GM03348 (cell line): ENCODE data around the gene RBAK.
"Not testable (repeated sequence)": the region's sequence is repeated elsewhere in the genome, so short reads cannot be mapped to it uniquely, and the experiment has no call there.

ENCODE experiments used
- DNase-seq: peaks from one replicate; pipeline ENCODE4 v3.0.0; 2012; ENCODE audit warnings: low spot score

The RBAK gene

DNA sequence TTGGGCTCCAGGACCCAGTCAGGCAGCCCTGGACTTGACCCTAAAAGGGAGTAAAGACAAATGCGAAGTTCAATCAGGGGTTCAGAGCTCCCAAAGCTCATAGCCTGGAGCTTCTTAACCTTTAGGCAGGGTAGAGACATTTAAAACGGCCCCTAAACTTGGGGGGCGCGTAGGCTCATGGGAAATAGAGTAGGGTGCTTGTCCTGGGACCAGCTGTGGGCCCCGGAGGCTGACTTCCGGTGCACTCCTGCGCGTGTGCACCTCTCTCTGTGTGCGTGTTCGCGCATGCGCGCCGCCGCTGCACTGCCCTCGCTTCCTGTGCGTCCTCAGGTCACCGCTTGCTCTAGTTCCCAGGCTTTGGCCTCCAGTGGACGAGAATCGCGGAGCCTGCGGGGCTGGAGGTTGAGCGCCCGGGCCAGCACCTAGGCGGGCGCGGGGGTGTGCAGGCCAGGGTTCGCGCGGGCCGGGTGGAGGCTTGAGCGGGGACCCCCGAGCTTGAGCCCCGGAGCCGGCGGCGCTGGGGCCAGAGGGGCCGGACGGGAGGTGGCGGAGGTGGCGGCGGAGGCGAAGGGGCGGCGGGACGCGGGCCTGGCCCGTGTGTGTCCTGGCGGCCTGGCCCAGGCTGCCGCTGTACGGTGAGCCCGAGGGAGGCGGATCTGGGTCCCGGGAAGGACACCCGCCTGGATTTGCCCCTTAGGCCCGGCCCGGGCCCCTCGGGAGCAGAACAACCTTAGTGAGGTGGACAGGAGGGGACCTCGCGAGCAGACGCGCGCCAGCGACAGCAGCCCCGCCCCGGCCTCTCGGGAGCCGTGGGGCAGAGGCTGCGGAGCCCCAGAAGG, at the start of gene RBAK:
Gene RBAK, plus strand, starts transcription at position 303 of the 839 bp plus-strand sequence. CDS start 2,217 bp downstream, outside the sequence.
- DNase-seq, result peak; percentile 96

DNA sequence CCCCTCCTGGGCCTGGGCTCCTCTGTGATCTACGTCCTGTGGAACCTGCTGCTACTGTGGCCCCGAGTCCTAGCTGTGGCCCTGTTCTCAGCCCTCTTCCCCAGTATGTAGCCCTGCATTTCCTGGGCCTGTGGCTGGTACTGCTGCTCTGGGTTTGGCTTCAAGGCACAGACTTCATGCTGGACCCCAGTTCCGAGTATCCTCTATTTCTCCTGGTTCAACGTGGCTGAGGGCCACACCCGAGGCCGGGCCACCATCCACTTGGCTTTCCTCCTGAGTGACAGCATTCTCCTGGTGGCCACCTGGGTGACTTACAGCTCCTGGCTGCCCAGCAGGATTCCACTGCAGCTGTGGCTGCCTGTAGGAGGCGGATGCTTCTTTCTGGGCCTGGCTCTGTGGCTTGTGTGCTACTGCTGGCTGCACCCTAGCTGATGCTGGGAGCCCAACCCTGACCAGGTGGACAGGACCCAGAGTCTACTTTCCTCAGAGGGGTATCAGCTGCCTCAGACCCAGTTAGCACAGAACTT, 48.9 kb upstream of the RBAK start:
- DNase-seq, result no peak

DNA sequence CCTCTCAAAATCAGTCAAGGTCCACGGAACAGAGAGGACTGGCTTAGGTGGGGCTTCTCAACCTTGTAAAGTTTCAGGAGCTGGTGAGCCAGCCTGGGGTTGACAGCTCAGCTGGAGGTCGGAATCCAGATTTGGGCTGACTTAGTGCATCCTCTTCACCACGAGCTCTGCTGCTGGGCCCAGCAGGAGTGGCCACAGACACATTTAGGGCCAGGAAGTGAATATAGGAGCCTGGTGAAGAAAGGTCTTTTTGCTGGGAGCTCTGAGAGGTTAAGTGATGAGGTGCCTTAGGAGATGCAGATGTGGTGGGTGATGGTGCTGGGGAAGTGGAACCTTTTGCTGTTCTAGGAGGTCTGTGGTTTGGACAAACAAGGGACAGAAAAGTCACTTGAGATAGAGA, 47.4 kb upstream of the RBAK start:
- no peak for DNase-seq

- DNase-seq, result no peak
Observed at GRCh38 chr7:4998910-4999309, 46.8 kb upstream of the RBAK start.

GRCh38 chr7:4999369-4999950, 46.2 kb upstream of the RBAK start:
- no peak for DNase-seq

DNA sequence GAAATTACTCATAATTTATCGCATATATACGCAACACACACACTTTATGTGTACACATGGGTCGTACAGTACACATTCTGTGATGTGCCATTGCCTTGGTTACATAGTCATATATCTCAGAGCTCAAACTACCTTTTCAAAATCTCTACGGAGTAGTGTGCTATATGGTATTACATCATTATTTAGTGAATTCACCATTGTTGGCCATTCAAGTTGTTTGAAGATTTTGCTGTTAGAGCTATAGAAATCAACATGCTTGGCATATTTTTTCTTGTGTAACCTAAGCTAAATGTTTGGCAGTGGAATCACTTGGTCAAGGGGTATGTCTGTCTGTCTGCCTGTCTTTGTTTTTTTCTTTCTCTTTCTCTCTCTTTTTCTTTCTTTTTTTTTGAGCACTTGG, 44.7 kb upstream of the RBAK start:
- no peak for DNase-seq

DNA sequence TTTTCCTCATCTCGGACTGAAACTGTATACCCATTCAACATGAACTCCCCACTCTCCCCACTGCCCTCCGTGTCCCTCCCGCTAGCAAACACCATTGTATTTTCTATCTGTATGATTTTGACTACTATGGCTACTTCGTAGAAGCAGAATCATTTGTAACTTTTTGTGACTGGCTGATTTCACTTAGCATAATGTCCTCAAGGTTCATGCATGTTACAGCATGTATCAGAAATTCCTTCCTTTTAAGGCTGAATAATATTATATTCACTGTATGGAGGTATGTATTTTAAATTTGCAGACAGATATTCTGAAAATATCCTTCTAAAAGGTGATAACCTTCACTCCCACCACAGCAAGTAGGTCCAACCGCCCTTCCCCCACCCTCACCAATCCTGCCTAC, 43.7 kb upstream of the RBAK start:
- DNase-seq, result no peak

- no peak for DNase-seq
Observed at GRCh38 chr7:5005066-5005465, 40.6 kb upstream of the RBAK start.

DNA sequence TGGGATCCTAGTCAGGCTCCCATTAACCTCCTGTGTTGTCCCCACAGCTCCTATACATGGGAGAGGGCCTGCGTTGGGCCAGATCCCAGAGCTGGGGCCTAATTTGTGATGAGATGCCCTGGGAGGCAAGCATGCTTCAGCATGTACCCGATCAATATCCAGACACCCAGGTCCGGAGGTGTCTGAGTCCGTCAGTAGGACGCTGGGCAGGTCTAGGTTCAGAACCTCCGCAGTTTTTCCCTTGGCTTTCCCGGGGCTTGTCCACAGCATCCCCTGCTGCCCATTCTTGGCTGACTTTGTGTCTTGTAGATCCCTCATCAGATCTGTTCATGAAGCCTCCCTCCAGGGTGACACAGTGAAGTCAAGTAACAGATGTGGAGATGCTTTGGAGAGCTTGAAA, 32.7 kb upstream of the RBAK start:
- no peak for DNase-seq

DNA sequence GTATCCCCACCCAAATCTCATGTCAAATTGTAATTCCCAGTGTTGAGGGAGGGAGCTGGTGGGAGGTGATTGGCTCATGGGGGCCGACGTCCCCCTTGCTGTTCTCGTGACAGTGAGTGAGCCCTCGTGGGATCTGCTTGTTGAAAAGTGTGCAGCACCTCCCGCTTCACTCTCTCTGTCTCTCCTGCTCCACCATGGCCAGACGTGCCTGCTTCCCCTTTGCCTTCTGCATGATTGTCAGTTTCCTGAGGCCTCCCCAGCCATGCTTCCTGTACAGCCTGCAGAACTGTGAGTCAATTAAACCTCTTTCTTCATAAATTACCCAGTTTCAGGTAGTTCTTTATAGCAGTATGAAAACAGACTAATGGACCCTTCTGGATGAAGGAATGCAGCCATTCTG, 29.7 kb upstream of the RBAK start:
- not testable (repeated sequence) for DNase-seq

GRCh38 chr7:5017626-5018025, 28.0 kb upstream of the RBAK start:
- DNase-seq, result not testable (repeated sequence)

GRCh38 chr7:5020098-5020497, 25.6 kb upstream of the RBAK start:
- DNase-seq, result no peak

- not testable (repeated sequence) for DNase-seq
Observed at GRCh38 chr7:5020976-5021550, 24.6 kb upstream of the RBAK start.

DNA sequence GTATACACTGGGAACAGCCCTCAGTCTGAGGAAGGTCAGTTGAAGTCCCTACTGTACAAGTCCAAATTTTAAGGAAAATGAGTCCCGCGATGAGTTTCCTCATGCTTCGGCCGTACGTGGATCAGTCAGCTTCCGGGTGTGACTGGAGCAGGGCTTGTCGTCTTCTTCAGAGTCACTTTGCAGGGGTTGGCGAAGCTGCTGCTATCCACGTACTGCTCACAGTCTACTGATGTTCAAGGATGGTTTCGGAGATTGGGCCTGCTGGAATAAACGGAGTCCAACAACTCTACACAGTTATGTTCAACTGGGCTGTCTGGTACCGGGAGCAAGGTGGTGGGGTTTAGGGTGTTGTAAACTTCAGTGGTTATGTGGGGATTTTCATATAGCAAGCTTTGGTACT, 22.0 kb upstream of the RBAK start:
- not testable (repeated sequence) for DNase-seq

DNA sequence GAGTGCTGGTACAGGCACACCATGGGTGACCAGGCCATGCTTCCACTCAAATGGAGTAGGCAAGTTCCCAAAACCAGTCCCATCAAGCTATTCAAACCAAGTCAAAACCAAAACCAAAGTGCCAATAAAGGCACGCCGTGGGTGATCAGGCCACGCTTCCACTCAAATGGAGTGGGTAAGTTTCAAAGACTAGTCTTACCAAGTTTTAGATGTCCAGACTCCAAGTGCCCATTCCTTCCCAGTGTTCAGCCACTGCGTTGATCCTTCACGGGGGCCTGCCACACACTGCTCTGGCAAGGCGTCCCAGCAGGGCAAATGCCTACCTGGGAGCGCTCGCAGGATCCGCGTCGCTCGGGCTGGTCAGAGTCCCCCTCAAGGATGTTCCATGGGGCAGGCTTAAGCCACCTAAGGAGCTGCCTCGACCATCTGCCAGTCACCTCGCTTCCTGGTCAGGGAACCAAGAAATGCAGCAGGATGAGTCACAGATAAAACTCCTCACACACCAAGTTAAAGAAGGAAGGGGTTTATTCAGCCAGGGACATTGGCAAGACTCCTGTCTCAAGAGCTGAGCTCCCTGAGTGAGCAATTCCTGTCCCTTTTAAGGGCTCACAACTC, 17.8 kb upstream of the RBAK start:
- DNase-seq, result not testable (repeated sequence)

DNA sequence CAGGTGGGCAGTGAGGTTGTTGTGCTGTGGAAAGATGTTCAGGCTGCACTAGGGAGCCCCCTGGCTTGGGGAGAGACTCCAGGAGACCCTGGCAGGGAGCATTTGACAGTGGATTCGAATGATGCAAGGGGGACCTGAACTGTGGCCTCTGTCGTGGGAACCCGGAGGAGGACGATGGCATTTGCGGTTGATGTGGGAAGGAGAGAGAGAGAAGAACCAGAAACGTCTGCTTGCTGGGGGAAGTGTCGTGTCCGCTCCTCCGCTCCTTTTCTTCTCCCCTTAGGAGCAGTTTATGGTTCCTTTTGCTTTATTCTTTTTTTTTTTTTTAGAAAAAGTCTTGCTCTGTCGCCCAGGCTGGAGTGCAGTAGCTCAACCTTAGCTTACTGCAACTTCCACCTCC, 12.5 kb upstream of the RBAK start:
- not testable (repeated sequence) for DNase-seq

DNA sequence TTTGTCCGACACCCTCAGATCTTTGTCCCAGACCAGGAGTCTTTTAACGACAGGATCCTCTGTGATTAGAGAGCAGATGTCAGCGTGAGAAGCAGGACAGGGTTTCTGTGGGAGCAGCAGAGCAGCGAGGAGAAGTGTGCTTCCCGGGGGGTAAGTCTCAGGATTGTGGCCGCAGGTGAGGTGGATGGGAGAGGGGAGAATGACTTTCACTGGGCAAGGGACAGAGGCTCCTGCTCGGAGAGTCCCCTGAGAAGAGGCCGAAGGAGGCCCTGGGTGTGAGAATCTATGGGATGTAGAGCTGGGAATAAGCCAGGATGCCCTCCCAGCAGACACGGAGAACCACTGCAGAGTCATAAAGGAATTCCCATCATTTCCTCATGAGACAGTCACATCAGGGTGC, 10.4 kb upstream of the RBAK start:
- no peak for DNase-seq

- no peak for DNase-seq
Observed at GRCh38 chr7:5036446-5036845, 9.2 kb upstream of the RBAK start.

DNA sequence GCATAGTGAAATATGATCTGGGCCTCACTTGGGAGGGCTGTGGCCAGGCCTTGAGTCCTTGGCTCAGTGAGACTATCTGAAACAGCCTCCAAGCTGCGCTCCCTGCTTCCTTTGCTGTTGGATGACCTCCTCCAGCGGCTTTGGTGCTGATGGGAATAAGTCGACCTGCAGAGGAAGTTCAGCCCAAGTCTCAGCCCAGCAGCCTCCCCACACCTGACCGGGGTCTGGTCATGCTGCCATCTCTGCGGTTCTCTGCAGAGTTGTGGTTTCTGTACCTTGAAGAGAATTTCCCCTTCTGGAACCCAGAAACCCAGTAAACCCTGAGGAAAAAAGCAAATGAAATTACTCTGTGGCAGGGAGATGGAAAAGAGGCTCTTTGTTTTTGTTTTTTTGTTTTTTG, 4.6 kb upstream of the RBAK start:
- no peak for DNase-seq

- no peak for DNase-seq
Observed at GRCh38 chr7:5043661-5044060, 2.0 kb upstream of the RBAK start.

GRCh38 chr7:5046397-5046732, 705 bp downstream of the RBAK start:
- not testable (repeated sequence) for DNase-seq

DNA sequence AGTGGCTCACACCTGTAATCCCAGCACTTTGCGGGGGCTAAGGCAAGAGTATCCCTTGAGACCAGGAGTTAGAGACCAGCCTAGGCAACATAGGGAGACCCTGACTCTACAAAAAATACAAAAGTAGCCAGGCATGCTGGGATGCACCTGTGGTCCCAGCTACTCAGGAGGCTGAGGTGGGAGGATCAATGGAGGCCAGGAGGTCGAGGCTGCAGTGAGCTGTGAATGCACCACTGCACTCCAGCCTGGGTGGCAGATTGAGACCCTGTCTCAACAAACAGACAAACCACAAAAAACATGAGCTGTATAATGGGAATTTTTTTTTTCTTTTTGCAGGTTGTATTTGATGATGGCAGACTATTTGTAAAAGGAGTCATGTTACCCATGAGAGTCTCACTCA, 1.5 kb downstream of the RBAK start:
- not testable (repeated sequence) for DNase-seq

DNA sequence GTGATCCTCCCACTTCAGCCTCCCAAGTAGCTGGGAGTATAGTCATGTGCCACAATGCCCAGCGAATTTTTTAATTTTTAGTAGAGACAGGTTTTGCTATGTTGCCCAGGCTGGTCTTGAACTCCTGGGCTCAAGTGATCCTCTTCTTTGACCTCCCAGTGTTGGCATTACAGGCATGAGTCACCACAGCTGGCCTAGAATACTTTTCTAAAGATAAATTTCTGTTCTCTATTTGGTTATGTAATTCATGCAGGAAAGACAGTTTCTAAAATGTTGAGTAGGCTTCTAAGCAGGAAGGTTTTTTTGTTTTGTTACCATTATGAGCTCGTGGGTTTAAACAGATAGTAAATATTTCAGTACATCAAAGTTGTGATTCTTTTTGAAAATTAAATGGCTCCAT, 5.0 kb downstream of the RBAK start:
- DNase-seq, result no peak
